Memory B cell (primary cell): ENCODE data around the gene IGF2R.
"Not testable (repeated sequence)": the region's sequence is repeated elsewhere in the genome, so short reads cannot be mapped to it uniquely, and the experiment has no call there.

Experiments
- ATAC-seq: fragments of 150-1000 bp; cut with Tn5 transposase; 2 replicates; pipeline ENCODE4 v1.10.0; 2021; ENCODE audit warnings: low read depth, mild to moderate bottlenecking, moderate library complexity
- DNase-seq, 2 donors: peaks; one replicate each; pipeline ENCODE4 v3.0.0; 2022; ENCODE audit warnings: low spot score in 2 of 2
- H3K27ac Mint-ChIP-seq: one replicate; pipeline ENCODE4 v1.8.0; 2022; ENCODE audit warnings: mild to moderate bottlenecking, moderate library complexity, mixed read lengths
- H3K27me3 Mint-ChIP-seq: one replicate; pipeline ENCODE4 v1.8.0; 2022; ENCODE audit warnings: mixed read lengths
- H3K36me3 Mint-ChIP-seq: one replicate; pipeline ENCODE4 v1.8.0; 2022; ENCODE audit warnings: mild to moderate bottlenecking, mixed read lengths
- H3K4me1 Mint-ChIP-seq: one replicate; pipeline ENCODE4 v1.8.0; 2022; ENCODE audit warnings: mixed read lengths
- H3K4me3 Mint-ChIP-seq: one replicate; pipeline ENCODE4 v1.8.0; 2022; ENCODE audit warnings: mild to moderate bottlenecking, moderate library complexity, mixed read lengths
- H3K9me3 Mint-ChIP-seq: one replicate; pipeline ENCODE4 v1.8.0; 2022; ENCODE audit warnings: mixed read lengths

Gene IGF2R

GRCh38 chr6:160106010-160106409, 137.1 kb downstream of the IGF2R start:
- no peak for DNase-seq
- H3K9me3 Mint-ChIP-seq = no peaks in the 10 kb centered on the region
- H3K4me1 Mint-ChIP-seq = no peaks in the 10 kb centered on the region
- H3K36me3 Mint-ChIP-seq = peaks cover 19% of the 10 kb centered on the region
- no peak overlapping the region for H3K27ac Mint-ChIP-seq
- no peak overlapping the region for H3K4me3 Mint-ChIP-seq
- no peaks in the 10 kb centered on the region for H3K27me3 Mint-ChIP-seq
- ATAC-seq = no peak

- H3K36me3 Mint-ChIP-seq = peaks cover 19% of the 10 kb centered on the region
Measured at GRCh38 chr6:160106701-160107100, 137.8 kb downstream of the IGF2R start.

DNA sequence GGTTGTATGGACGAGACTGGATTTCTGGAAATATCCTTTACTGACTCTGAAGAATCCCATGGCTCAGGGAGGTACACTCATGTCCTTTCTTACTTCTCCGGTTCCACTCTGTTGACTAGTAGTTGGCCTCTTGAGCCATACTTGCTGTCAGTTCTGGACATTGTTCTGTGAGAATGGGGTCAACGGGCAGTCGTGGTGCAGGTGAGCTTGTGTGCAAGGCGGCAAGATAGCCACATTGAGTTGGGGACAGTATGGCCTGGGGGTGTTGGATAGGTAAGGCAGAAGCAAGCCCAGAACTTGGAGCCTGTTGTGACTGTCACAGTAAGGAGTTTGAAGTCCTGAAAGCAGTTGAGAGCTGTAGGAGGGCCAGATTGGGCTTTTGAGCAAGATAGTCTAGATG, 139.2 kb downstream of the IGF2R start:
- peaks cover 15% of the 10 kb centered on the region for H3K36me3 Mint-ChIP-seq
- no peak overlapping the region for H3K4me3 Mint-ChIP-seq
- no peak overlapping the region for H3K27ac Mint-ChIP-seq

More at GRCh38 chr6:160106701-160107100, 137.8 kb downstream of the IGF2R start:
- H3K4me3 Mint-ChIP-seq = no peak overlapping the region
- H3K9me3 Mint-ChIP-seq = no peaks in the 10 kb centered on the region
- H3K27me3 Mint-ChIP-seq = no peaks in the 10 kb centered on the region
- ATAC-seq (no peak), DNase-seq (no peak)
- H3K27ac Mint-ChIP-seq = no peak overlapping the region
- no peaks in the 10 kb centered on the region for H3K4me1 Mint-ChIP-seq

DNA sequence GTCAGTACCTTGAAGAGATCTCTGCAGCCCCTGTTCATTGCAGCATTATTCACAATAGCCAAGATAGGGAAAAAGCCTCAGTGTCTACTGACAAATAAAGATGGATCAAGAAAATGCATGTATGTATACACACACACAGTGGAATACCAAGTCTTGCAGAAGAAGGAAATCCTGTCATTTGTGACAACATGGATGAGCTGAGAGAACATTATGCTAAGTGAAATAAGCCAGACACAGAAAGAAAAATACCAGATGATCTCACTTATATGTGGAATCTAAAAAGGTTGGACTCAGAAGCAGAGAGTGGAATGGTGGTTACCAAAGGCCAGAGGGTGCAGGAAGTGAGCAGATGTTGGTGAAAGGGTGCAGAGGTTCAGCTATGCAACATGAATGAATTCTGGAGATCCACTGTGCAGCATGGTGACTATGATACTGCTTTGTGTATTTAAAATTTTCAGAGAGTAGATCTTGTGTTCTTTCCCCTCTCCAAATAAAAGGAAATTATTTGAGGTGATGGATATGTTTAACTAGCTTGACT, 141.8 kb downstream of the IGF2R start:
- no peak for ATAC-seq
- Mint-ChIP-seq H3K4me3 (no peak overlapping the region), H3K36me3 (peaks cover 10% of the 10 kb centered on the region), H3K27ac (peak overlapping the region; percentile 3), H3K27me3 (no peaks in the 10 kb centered on the region), H3K4me1 (no peaks in the 10 kb centered on the region), H3K9me3 (no peaks in the 10 kb centered on the region)
- no peak for DNase-seq

More for the DNA sequence above, 139.2 kb downstream of the IGF2R start:
- DNase-seq (no peak), ATAC-seq (no peak)
- Mint-ChIP-seq H3K27me3 (no peaks in the 10 kb centered on the region), H3K4me1 (no peaks in the 10 kb centered on the region), H3K9me3 (no peaks in the 10 kb centered on the region)

GRCh38 chr6:160111806-160112205, 142.9 kb downstream of the IGF2R start:
- H3K4me3 Mint-ChIP-seq = no peak overlapping the region
- ATAC-seq (no peak), DNase-seq (no peak)
- H3K27ac Mint-ChIP-seq = no peak overlapping the region
- H3K36me3 Mint-ChIP-seq = peaks cover 6% of the 10 kb centered on the region
- no peaks in the 10 kb centered on the region for H3K4me1 Mint-ChIP-seq
- no peaks in the 10 kb centered on the region for H3K27me3 Mint-ChIP-seq
- no peaks in the 10 kb centered on the region for H3K9me3 Mint-ChIP-seq

DNA sequence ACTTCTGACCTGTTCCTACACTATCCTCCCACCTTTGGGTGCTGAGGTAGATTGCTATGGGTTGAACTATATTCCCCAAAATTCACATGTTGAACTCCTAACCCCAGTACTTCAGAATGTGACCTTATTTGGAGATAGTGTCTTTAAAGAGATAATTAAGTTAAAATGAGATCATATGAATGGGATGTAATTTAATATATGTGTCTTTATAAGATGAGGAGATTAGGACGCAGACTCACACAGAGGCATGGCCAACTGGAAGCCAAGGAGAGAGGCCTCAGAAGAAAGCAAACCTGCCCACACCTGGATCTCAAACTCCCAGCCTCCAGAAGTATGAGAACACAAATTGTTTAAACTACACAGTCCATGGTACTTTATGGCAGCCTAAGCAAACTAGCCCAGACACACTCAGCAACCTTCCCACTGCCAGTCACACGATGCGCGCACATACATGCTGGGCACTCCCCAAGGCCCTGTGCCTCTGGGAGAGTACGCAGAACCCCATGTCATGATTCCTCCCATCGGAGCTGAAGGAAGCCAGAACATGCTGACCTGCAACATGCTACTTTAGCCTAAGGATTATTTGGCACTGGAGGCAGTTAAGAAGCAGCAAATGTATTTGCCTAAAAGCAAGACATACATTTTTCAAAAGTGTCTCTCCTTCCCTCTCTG, 143.9 kb downstream of the IGF2R start:
- Mint-ChIP-seq H3K4me1 (no peaks in the 10 kb centered on the region), H3K27ac (no peak overlapping the region), H3K4me3 (no peak overlapping the region), H3K27me3 (no peaks in the 10 kb centered on the region), H3K36me3 (peaks cover 7% of the 10 kb centered on the region), H3K9me3 (no peaks in the 10 kb centered on the region)
- DNase-seq = no peak
- no peak for ATAC-seq

DNA sequence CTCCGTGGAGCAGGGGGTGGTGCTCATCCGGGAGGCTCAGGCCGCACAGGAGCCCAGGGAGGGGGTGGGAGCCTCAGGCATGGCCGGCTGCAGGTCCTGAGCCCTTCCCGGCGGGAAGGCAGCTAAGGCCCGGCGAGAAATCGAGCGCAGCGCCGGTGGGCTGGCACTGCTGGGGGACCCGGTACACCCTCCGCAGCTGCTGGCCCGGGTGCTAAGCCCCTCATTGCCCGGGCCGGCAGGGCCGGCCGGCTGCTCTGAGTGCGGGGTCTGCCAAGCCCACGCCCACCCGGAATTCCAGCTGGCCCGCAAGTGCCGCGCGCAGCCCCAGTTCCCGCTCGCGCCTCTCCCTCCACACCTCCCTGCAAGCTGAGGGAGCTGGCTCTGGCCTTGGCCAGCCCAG, 145.7 kb downstream of the IGF2R start:
- not testable (repeated sequence) for H3K9me3 Mint-ChIP-seq, ATAC-seq, H3K27ac Mint-ChIP-seq, H3K4me1 Mint-ChIP-seq, H3K4me3 Mint-ChIP-seq, H3K27me3 Mint-ChIP-seq, DNase-seq
- H3K36me3 Mint-ChIP-seq = peaks cover 14% of the 10 kb centered on the region

DNA sequence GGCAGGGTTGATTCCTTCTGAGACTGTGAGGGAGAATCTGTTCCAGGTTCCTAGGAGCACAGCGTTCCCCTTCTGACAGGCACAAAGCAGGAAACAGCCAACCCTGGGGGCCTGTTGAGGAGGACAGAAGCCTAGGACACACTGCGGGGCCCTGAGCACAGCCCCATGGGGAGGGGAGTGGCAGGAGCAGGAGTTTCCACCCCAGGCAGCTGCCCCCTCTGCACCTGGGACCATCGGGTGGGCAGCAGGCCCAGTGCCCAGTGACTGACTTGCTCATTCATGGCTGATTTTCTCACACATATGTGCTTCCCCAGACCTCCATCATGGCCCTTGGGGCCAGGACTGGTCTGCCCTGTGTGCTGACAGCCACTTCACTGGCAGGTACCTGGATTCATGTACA, 146.5 kb downstream of the IGF2R start:
- Mint-ChIP-seq H3K9me3 (no peaks in the 10 kb centered on the region), H3K4me1 (no peaks in the 10 kb centered on the region), H3K27ac (no peak overlapping the region), H3K36me3 (peaks cover 14% of the 10 kb centered on the region), H3K4me3 (no peak overlapping the region), H3K27me3 (no peaks in the 10 kb centered on the region)
- ATAC-seq (no peak), DNase-seq (no peak)

DNA sequence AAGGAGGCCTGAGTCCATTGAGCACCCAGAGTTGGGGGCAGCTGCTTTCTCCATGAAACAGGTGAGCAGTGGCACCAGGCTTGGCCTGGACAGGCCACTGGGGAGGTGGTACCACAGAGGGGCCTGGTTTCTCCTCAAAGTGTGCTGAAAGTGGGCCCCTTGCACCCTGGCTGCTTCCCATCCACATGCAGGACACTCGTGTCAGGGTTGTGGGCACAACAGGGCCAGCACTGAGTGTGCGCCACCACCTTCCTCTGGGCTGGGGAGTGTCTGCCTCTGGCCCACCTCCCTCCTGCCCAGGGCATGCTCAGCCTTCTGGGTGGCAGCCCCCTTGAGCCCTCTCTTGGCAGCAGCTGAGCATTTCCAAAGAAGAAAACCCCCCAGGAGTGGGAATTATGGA, 147.5 kb downstream of the IGF2R start:
- no peak overlapping the region for H3K4me3 Mint-ChIP-seq
- no peaks in the 10 kb centered on the region for H3K4me1 Mint-ChIP-seq
- no peaks in the 10 kb centered on the region for H3K27me3 Mint-ChIP-seq
- H3K36me3 Mint-ChIP-seq = peaks cover 16% of the 10 kb centered on the region
- DNase-seq (no peak), ATAC-seq (no peak)
- no peaks in the 10 kb centered on the region for H3K9me3 Mint-ChIP-seq
- H3K27ac Mint-ChIP-seq = no peak overlapping the region

DNA sequence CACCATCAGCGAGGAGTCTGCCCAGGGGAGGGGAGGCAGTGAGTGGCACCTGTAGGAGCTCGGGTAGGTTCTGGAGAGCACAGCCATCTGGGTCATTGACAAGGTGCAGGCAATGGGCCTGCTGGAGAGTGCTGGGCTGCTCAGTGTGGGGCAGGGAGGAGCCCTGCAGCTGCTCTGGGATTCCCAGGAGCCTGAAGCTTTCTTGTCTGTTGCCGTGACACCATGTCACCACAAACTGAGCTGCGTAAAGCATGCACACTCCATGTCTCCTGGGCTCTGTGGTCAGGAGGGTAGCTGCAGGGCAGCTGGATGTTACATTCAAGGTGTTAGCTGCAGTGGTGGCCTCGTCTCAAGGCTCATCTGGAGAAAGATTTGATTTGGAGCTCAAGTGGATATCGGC, 148.3 kb downstream of the IGF2R start:
- no peak overlapping the region for H3K4me3 Mint-ChIP-seq

GRCh38 chr6:160118620-160119229, 149.8 kb downstream of the IGF2R start:
- Mint-ChIP-seq H3K27me3 (no peaks in the 10 kb centered on the region), H3K9me3 (no peaks in the 10 kb centered on the region), H3K4me3 (no peak overlapping the region), H3K27ac (no peak overlapping the region), H3K4me1 (no peaks in the 10 kb centered on the region), H3K36me3 (peaks cover 11% of the 10 kb centered on the region)
- DNase-seq (no peak), ATAC-seq (no peak)

More for the DNA sequence above, 148.3 kb downstream of the IGF2R start:
- Mint-ChIP-seq H3K27me3 (no peaks in the 10 kb centered on the region), H3K27ac (no peak overlapping the region), H3K9me3 (no peaks in the 10 kb centered on the region), H3K4me1 (no peaks in the 10 kb centered on the region), H3K36me3 (peaks cover 16% of the 10 kb centered on the region)
- no peak for DNase-seq
- no peak for ATAC-seq

GRCh38 chr6:160120087-160120486, 151.2 kb downstream of the IGF2R start:
- ATAC-seq (no peak), DNase-seq (no peak)
- Mint-ChIP-seq H3K27ac (no peak overlapping the region), H3K4me1 (no peaks in the 10 kb centered on the region), H3K4me3 (no peak overlapping the region), H3K27me3 (no peaks in the 10 kb centered on the region), H3K9me3 (no peaks in the 10 kb centered on the region), H3K36me3 (peaks cover 11% of the 10 kb centered on the region)

DNA sequence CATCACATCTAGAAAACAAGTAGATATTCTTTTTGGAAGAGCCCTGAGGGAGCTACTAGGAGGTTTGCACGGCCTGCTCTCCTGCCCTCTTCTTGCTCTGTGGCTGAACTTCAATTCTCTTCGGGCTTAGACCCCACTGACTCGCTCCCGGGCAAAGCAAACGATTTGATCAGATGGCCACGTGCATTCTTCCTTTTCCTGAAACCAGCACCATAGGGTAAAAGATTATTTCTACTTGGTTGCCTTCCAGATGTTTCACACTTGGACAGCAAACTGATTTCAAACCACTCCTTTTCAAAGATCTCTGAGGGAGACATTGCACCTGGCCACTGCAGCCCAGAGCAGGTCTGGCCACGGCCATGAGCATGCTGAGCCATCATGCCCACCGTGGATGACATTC, 152.7 kb downstream of the IGF2R start, which contains the start of gene SLC22A1:
Gene SLC22A1, plus strand, starts transcription at position 258 of the 400 bp plus-strand sequence. Its CDS starts 121 bp downstream, at position 379.
- Mint-ChIP-seq H3K4me3 (no peak within 1 kb of the TSS), H3K27ac (no peak within 1 kb of the TSS), H3K9me3 (no peaks in the 10 kb centered on the region), H3K4me1 (no peaks in the 10 kb centered on the region), H3K27me3 (no peaks in the 10 kb centered on the region), H3K36me3 (peaks cover 11% of the 10 kb centered on the region)
- ATAC-seq (no peak), DNase-seq (no peak)

DNA sequence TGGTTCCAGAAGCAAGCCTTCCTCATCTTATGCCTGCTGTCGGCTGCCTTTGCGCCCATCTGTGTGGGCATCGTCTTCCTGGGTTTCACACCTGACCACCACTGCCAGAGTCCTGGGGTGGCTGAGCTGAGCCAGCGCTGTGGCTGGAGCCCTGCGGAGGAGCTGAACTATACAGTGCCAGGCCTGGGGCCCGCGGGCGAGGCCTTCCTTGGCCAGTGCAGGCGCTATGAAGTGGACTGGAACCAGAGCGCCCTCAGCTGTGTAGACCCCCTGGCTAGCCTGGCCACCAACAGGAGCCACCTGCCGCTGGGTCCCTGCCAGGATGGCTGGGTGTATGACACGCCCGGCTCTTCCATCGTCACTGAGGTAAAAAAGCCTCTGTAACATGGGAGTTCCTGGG, 153.1 kb downstream of the IGF2R start:
- Mint-ChIP-seq H3K4me3 (no peak overlapping the region), H3K27me3 (no peaks in the 10 kb centered on the region), H3K4me1 (no peaks in the 10 kb centered on the region), H3K36me3 (peaks cover 11% of the 10 kb centered on the region), H3K9me3 (no peaks in the 10 kb centered on the region), H3K27ac (no peak overlapping the region)
- no peak for DNase-seq
- no peak for ATAC-seq

DNA sequence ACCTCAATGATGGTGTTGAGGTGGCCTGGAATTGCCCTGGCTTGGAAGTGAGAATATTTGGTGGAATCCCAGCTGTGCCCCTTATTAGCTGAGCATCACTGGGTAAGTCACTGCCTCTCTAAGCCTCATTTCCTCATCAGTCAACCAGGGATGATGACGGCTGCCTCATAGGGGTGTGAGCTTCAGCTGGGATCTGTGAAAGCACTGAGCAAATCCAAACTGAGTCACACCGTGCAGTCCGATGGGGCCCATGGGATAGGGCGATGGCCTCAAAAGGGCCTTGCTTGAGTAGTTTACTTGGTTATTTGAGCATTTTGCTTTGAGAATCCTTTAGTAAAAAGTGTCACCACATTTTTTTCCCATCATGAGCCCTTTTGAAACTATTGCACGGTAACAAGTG, 153.9 kb downstream of the IGF2R start:
- DNase-seq (no peak), ATAC-seq (no peak)
- Mint-ChIP-seq H3K9me3 (no peaks in the 10 kb centered on the region), H3K4me1 (no peaks in the 10 kb centered on the region), H3K27me3 (no peaks in the 10 kb centered on the region), H3K36me3 (peaks cover 9% of the 10 kb centered on the region), H3K4me3 (no peak overlapping the region), H3K27ac (no peak overlapping the region)
